HepG2 (cell line): ENCODE measurements around the gene OXLD1. TPM values are rescaled to one million over a fixed set of nuclear protein-coding genes. Genes with fewer than 3 reads are reported as not detected.

ENCODE experiments used
- AGO2 ChIP-seq: fragments of 200-400 bp; formaldehyde crosslinking; optimal IDR thresholded peaks from 2 replicates; pipeline ENCODE3; 2017; ENCODE audit warnings: mild to moderate bottlenecking, low read depth, low read length, moderate library complexity
- HNRNPUL1 ChIP-seq: fragments of 200-400 bp; formaldehyde crosslinking; IDR thresholded peaks from 2 replicates; pipeline ENCODE4 v1.6.1; 2017; ENCODE audit warnings: low read depth, mild to moderate bottlenecking, low read length, moderate library complexity
- JUN ChIP-seq: sonication (generic); formaldehyde crosslinking; IDR thresholded peaks from 2 replicates; pipeline ENCODE4 v1.4.0; 2020; ENCODE audit warnings: mild to moderate bottlenecking, missing genetic modification reagents
- KLF16 ChIP-seq, 2 experiments: sonication (generic) in 1 of 2; formaldehyde crosslinking in 1 of 2; IDR thresholded peaks; 2 replicates each; pipeline versions ENCODE4 v1.6.1 to v1.8.0; 2016 to 2023; ENCODE audit warnings: missing genetic modification reagents in 2 of 2, missing compliant biosample characterization in 1 of 2
- MLLT10 ChIP-seq: sonication (generic); formaldehyde crosslinking; IDR thresholded peaks from 2 replicates; pipeline ENCODE4 v1.4.0; 2020; ENCODE audit warnings: missing genetic modification reagents
- PCBP1 ChIP-seq: fragments of 200-400 bp; formaldehyde crosslinking; IDR thresholded peaks from 2 replicates; pipeline ENCODE4 v1.6.1; 2017; ENCODE audit warnings: mild to moderate bottlenecking, low read depth, low read length, borderline replicate concordance
- RAD21 ChIP-seq: fragments of 450-650 bp; formaldehyde crosslinking; IDR thresholded peaks from 2 replicates; pipeline ENCODE4 v1.5.0; 2020; ENCODE audit warnings: mild to moderate bottlenecking
- SAP130 ChIP-seq: IDR thresholded peaks from 2 replicates; pipeline ENCODE4 v1.6.1; 2016; ENCODE audit warnings: low read depth
- STAG1 ChIP-seq: sonication (generic); formaldehyde crosslinking; IDR thresholded peaks from 2 replicates; pipeline ENCODE4 v1.4.0; 2020; ENCODE audit warnings: missing genetic modification reagents
- TSC22D2 ChIP-seq: sonication (generic); formaldehyde crosslinking; IDR thresholded peaks from 2 replicates; pipeline ENCODE4 v1.5.1; 2020; ENCODE audit warnings: missing genetic modification reagents, mild to moderate bottlenecking, borderline replicate concordance
- ZBTB33 ChIP-seq: sonication (generic); formaldehyde crosslinking; IDR thresholded peaks from 2 replicates; pipeline ENCODE4 v1.4.0; 2020; ENCODE audit warnings: missing genetic modification reagents
- ZNF574 ChIP-seq: sonication (generic); formaldehyde crosslinking; IDR thresholded peaks from 2 replicates; pipeline ENCODE4 v1.4.0; 2020; ENCODE audit warnings: missing genetic modification reagents
- ZNF788 ChIP-seq: sonication (generic); formaldehyde crosslinking; IDR thresholded peaks from 2 replicates; pipeline ENCODE4 v1.5.0; 2020; ENCODE audit warnings: mild to moderate bottlenecking, missing genetic modification reagents, borderline replicate concordance
- ZXDC ChIP-seq: sonication (generic); formaldehyde crosslinking; IDR thresholded peaks from 2 replicates; pipeline ENCODE4 v1.5.0; 2020; ENCODE audit warnings: mild to moderate bottlenecking, missing genetic modification reagents
- polyA plus RNA-seq, 8 experiments: library from polyadenylated mRNA; depleted of rRNA in 3 of 8; stranded (reverse) in 7 of 8; unstranded in 1 of 8; fragments of >200 nt; fragmentation: Illumina TruSeq in 4 of 8; extraction: Trizol in 4 of 8; gene quantifications; 2 replicates each; pipeline versions ENCODE4 v1.2.1 to v1.2.3, GENCODE V29; 2011 to 2016; ENCODE audit warnings: low read depth in 4 of 8, missing spikeins in 1 of 8, mixed read lengths in 1 of 8; ENCODE audit not compliant: insufficient read depth in 1 of 8
- total RNA-seq, 5 experiments: library from RNA; depleted of rRNA; stranded (reverse); fragments of >200 nt; fragmentation: Illumina TruSeq; extraction: Trizol; gene quantifications; 2 replicates each; pipeline ENCODE4 v1.2.3, GENCODE V29; 2016; ENCODE audit warnings: low read depth in 1 of 5

Gene OXLD1
- total and polyA plus RNA-seq, 2 of the 13 experiments (the other 11 are each of a cell fraction or from before 2014, with no cell fraction given): 27.1 to 37.5 TPM

- TF ChIP-seq ZXDC (CRISPR knock-in tag): no peak
- TF ChIP-seq ZNF574 (CRISPR knock-in tag): no peak
- no peak for TF ChIP-seq SAP130 (CRISPR knock-in tag)
- peak; percentile 21; the same call in 1 of the 2 replicates for TF ChIP-seq STAG1
- peak; percentile 59; the same call in 1 of the 2 replicates for TF ChIP-seq RAD21 (CRISPR knock-in tag)
- no peak for TF ChIP-seq KLF16 (CRISPR knock-in tag; IDR thresholded peaks at IDR 0.05)
- TF ChIP-seq TSC22D2 (CRISPR knock-in tag): no peak
- no peak for TF ChIP-seq ZNF788 (CRISPR knock-in tag)
- TF ChIP-seq ZBTB33: peak; percentile 96
- TF ChIP-seq PCBP1: 0 out of 2 replicates have a peak, but pooled peaks have one; percentile 35
- TF ChIP-seq AGO2: peak; percentile 80
- TF ChIP-seq MLLT10 (CRISPR knock-in tag): no peak
- TF ChIP-seq JUN (CRISPR knock-in tag): no peak
- TF ChIP-seq HNRNPUL1: no peak
Observed at GRCh38 chr17:81693509-81694210, 27.3 kb upstream of the OXLD1 start (continued).
